ENCODE data around the gene SLC22A7. TPM values are rescaled to one million over a fixed set of nuclear protein-coding genes. Genes with fewer than 3 reads are reported as not detected.
A peak's percentile ranks its signal among the peaks of the same experiment; 100 is the strongest.

SLC22A7 gene
- total and polyA plus RNA-seq, 4 donors = not detected

DNA sequence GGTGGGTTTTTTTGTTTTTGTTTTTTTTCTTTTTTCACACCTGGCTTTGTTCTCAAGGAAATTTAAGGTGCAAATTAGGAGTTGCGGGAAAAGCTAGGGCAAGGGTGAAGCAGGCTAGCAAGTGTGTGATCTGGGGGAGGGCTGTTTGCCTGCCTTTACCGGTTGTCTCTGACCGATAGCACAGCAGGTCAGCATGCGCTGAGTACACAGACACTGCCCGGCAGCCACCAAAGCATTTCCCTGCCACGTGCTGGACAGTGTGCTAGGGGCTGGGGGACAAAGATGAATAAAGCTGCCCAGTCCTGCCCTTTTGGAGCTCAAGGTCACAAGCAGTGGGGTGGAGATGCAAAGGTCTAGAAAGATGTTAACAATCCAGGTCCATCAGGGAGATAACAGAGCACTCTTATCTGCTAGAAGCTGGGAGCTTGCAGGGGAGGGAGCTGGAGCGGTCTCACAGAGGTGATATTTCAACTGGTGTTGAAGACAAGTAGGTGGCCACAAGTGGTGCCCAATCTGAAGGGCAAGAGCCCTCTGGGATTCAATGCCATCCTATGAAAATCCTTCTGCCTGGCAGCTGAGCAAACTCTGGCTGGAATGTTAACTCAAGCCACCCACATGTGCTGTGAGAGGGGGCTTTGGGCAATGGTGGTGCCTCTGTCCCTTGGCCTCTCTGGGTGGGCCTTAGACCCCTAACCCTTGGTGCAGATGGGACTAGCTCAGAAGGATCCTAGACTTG, 30.3 kb upstream of the SLC22A7 start:
- Histone ChIP-seq H3K27ac (ENCODE audit: low read depth in 1 of 2, low read length in 1 of 2) (peak overlapping the region in 1 of 2 donors; percentile 62), H3K36me3 (ENCODE audit: control insufficient read depth in 4 of 4, insufficient read depth in 4 of 4, low read length in 4 of 4) (no peaks in the 10 kb centered on the region), H3K9me3 (ENCODE audit: control insufficient read depth in 4 of 4, insufficient read depth in 3 of 4, low read length in 3 of 4) (no peaks in the 10 kb centered on the region), H3K4me1 (ENCODE audit: control insufficient read depth in 5 of 5, insufficient read depth in 5 of 5, low read length in 5 of 5) (peaks cover 0 to 32% (median 13%) of the 10 kb centered on the region in 5 donors), H3K27me3 (ENCODE audit: control insufficient read depth in 3 of 3, insufficient read depth in 3 of 3, low read length in 2 of 3) (peaks cover 0 to 2% (median 0%) of the 10 kb centered on the region in 3 donors), H3K9ac (ENCODE audit: insufficient read depth in 1 of 2, low read length in 2 of 2) (no peak overlapping the region), H3K4me3 (no peak overlapping the region)
- ATAC-seq (ENCODE audit: insufficient read depth, low FRiP score) (no peak), DNase-seq (no peak)
- 86 to 94% methylated on average over 7 of the region's 7 CpGs for whole genome bisulfite sequencing, 2 donors
- TF ChIP-seq, protein P1, sequence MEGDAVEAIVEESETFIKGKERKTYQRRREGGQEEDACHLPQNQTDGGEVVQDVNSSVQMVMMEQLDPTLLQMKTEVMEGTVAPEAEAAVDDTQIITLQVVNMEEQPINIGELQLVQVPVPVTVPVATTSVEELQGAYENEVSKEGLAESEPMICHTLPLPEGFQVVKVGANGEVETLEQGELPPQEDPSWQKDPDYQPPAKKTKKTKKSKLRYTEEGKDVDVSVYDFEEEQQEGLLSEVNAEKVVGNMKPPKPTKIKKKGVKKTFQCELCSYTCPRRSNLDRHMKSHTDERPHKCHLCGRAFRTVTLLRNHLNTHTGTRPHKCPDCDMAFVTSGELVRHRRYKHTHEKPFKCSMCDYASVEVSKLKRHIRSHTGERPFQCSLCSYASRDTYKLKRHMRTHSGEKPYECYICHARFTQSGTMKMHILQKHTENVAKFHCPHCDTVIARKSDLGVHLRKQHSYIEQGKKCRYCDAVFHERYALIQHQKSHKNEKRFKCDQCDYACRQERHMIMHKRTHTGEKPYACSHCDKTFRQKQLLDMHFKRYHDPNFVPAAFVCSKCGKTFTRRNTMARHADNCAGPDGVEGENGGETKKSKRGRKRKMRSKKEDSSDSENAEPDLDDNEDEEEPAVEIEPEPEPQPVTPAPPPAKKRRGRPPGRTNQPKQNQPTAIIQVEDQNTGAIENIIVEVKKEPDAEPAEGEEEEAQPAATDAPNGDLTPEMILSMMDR (IDR thresholded peaks at IDR 0.05; ENCODE audit: control extremely low read depth, extremely low read depth) = no peak

DNA sequence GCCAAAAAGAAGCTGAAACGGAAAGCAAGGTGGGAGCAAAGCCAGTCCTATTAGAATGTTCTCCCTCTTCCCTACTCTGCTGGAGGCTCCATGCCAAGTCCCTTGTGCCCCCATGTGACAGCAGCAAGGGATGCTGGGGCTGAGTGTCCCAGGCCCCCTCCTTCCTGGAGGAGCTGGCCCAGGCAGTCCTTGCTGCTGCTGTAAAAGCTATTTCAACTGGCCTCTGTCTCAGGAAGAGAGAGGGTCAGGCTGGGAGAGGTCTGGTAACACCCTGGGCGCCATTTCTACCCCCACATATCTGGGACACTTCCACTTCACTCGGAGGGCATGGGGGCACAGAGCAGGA, 29.7 kb upstream of the SLC22A7 start:
- Histone ChIP-seq H3K9me3 (ENCODE audit: control insufficient read depth in 4 of 4, insufficient read depth in 3 of 4, low read length in 3 of 4) (no peaks in the 10 kb centered on the region), H3K4me1 (ENCODE audit: control insufficient read depth in 5 of 5, insufficient read depth in 5 of 5, low read length in 5 of 5) (peaks cover 0 to 32% (median 13%) of the 10 kb centered on the region in 5 donors), H3K4me3 (no peak overlapping the region), H3K9ac (ENCODE audit: insufficient read depth in 1 of 2, low read length in 2 of 2) (no peak overlapping the region), H3K36me3 (ENCODE audit: control insufficient read depth in 4 of 4, insufficient read depth in 4 of 4, low read length in 4 of 4) (no peaks in the 10 kb centered on the region), H3K27ac (ENCODE audit: low read depth in 1 of 2, low read length in 1 of 2) (peak overlapping the region in 1 of 2 donors; percentile 62), H3K27me3 (ENCODE audit: control insufficient read depth in 3 of 3, insufficient read depth in 3 of 3, low read length in 2 of 3) (peaks cover 0 to 3% (median 0%) of the 10 kb centered on the region in 3 donors)
- 65 to 71% methylated on average over 3 of the region's 3 CpGs for WGBS, 2 donors
- DNase-seq (peak; percentile 80 to 85 (median 84)), ATAC-seq (ENCODE audit: insufficient read depth, low FRiP score) (no peak)
- TF ChIP-seq, protein P1 (IDR thresholded peaks at IDR 0.05; ENCODE audit: control extremely low read depth, extremely low read depth) = no peak

DNA sequence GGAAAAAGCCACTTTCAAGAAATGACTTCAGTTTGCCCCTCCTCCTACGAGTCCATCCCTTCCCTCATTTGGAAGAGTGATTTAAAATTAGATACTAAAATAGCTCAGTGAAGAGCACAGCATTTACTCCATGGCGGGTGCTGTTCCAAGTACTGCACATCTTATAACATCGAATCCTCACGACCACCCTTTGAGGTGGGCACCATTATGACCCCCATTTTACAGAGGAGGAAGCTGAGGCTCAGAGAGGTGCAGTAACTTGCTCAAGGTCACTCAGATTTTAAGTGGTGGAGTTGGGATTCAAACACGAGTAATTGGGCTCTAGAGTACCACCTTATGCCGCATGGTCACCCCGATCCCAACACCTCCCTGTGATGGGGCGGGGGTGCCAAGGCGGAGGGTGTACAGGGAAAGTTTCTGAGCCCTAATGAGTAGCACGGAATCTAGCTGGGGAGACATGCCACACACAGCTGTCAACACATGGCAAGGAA, 29.2 kb upstream of the SLC22A7 start:
- no peak overlapping the region for H3K9ac ChIP-seq (ENCODE audit: insufficient read depth in 1 of 2, low read length in 2 of 2)
- H3K4me1 ChIP-seq (ENCODE audit: control insufficient read depth in 5 of 5, insufficient read depth in 5 of 5, low read length in 5 of 5) = peaks cover 0 to 32% (median 13%) of the 10 kb centered on the region in 5 donors
- no peak overlapping the region for H3K4me3 ChIP-seq
- H3K9me3 ChIP-seq (ENCODE audit: control insufficient read depth in 4 of 4, insufficient read depth in 3 of 4, low read length in 3 of 4) = no peaks in the 10 kb centered on the region
- H3K27ac ChIP-seq (ENCODE audit: low read depth in 1 of 2, low read length in 1 of 2) = peak overlapping the region in 1 of 2 donors; percentile 62
- peaks cover 0 to 3% (median under 1%) of the 10 kb centered on the region in 3 donors for H3K27me3 ChIP-seq (ENCODE audit: control insufficient read depth in 3 of 3, insufficient read depth in 3 of 3, low read length in 2 of 3)
- DNase-seq = no peak
- WGBS, 2 donors = 75 to 77% methylated on average over 10 of the region's 10 CpGs
- ATAC-seq (ENCODE audit: insufficient read depth, low FRiP score) = no peak
- H3K36me3 ChIP-seq (ENCODE audit: control insufficient read depth in 4 of 4, insufficient read depth in 4 of 4, low read length in 4 of 4) = no peaks in the 10 kb centered on the region
- TF ChIP-seq, protein P1 (IDR thresholded peaks at IDR 0.05; ENCODE audit: control extremely low read depth, extremely low read depth) = no peak

All from lung (tissue), 12 donors.